Lower leg skin (tissue), 3 donors: ENCODE measurements around the gene NR6A1.

ENCODE experiments used
- CTCF ChIP-seq, 3 donors: fragments of 450-650 bp; IDR thresholded peaks; one replicate each; pipeline ENCODE4 v1.5.1; 2016; ENCODE audit warnings: antibody characterized with exemption in 3 of 3, mild to moderate bottlenecking in 3 of 3, moderate library complexity in 2 of 3
- POLR2A ChIP-seq, 2 donors: fragments of 450-650 bp; IDR thresholded peaks; one replicate each; pipeline ENCODE4 v1.6.1; 2016 to 2017; ENCODE audit warnings: antibody characterized with exemption in 2 of 2, mild to moderate bottlenecking in 1 of 2, moderate library complexity in 1 of 2

- TF ChIP-seq CTCF (IDR thresholded peaks at IDR 0.05) (no peak), POLR2A (IDR thresholded peaks at IDR 0.05) (no peak)
These were observed 212.2 kb downstream of the NR6A1 start for GRCh38 chr9:124558777-124559470.
